ENCODE measurements around the gene TRO.

DNA sequence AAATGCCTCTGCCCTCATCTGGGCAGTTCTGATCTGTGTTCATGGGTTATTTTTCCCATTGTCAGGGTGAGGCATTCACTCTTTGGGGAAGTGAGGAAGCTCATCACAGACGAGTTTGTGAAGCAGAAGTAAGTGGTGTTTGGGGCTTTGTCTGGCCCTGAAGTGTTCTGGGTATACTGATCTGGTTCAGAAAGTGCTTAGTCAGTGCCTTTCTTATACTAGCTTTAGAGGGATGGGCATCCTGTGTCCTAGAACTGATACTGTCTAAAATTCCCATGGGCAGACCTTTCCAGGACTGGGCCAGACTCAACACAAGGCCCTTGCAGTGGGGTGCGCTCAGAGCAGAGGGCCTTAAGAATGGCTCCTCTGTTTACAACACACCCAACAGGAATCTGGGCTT, 6.4 kb downstream of the TRO start:
- TF ChIP-seq OSR1 (CRISPR knock-in tag; IDR thresholded peaks at IDR 0.05) = no peak
- no peak for TF ChIP-seq PPARA (CRISPR knock-in tag; IDR thresholded peaks at IDR 0.05; ENCODE audit: borderline replicate concordance)
- no peak for TF ChIP-seq ZNF565 (CRISPR knock-in tag; conservative IDR thresholded peaks at IDR 0.05; ENCODE audit: low read depth)

All from SK-N-SH treated with all-trans-retinoic acid at 6 μM for 48 hours (cell line).